ENCODE measurements around the gene RIT2.

DNA sequence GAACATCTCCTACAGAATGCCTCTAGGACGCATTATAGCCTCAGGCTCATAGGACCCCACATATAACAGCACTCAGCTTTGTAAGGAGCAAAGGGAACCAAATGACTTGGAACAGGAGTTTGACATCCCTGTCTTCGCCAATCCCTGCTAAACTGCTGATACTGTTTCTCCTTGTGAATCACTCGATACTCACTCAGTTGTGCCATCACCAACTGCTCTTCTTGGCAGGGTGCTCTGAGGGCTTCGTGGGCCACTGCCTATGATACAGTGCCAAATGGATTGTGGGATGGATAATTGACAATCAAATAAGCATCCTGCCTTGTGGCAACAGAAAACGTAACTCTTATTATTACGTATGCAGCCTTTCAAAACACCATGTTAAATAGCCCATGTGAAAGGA, 396.3 kb downstream of the RIT2 start:
- TF ChIP-seq, protein P1, sequence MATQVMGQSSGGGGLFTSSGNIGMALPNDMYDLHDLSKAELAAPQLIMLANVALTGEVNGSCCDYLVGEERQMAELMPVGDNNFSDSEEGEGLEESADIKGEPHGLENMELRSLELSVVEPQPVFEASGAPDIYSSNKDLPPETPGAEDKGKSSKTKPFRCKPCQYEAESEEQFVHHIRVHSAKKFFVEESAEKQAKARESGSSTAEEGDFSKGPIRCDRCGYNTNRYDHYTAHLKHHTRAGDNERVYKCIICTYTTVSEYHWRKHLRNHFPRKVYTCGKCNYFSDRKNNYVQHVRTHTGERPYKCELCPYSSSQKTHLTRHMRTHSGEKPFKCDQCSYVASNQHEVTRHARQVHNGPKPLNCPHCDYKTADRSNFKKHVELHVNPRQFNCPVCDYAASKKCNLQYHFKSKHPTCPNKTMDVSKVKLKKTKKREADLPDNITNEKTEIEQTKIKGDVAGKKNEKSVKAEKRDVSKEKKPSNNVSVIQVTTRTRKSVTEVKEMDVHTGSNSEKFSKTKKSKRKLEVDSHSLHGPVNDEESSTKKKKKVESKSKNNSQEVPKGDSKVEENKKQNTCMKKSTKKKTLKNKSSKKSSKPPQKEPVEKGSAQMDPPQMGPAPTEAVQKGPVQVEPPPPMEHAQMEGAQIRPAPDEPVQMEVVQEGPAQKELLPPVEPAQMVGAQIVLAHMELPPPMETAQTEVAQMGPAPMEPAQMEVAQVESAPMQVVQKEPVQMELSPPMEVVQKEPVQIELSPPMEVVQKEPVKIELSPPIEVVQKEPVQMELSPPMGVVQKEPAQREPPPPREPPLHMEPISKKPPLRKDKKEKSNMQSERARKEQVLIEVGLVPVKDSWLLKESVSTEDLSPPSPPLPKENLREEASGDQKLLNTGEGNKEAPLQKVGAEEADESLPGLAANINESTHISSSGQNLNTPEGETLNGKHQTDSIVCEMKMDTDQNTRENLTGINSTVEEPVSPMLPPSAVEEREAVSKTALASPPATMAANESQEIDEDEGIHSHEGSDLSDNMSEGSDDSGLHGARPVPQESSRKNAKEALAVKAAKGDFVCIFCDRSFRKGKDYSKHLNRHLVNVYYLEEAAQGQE (IDR thresholded peaks at IDR 0.05; ENCODE audit: low read depth, low read length) = no peak
- TF ChIP-seq RAD21 (IDR thresholded peaks at IDR 0.05; ENCODE audit: low read length) (no peak), GATA2 (CRISPR knock-in tag; IDR thresholded peaks at IDR 0.05) (no peak), RFX5 (IDR thresholded peaks at IDR 0.05; ENCODE audit: low read length) (no peak), RXRA (IDR thresholded peaks at IDR 0.05; ENCODE audit: borderline replicate concordance, low read depth) (no peak), GABPA (IDR thresholded peaks at IDR 0.05; ENCODE audit: low read depth) (no peak), SMC3 (IDR thresholded peaks at IDR 0.05; ENCODE audit: low read depth, low read length) (no peak), FOXJ3 (CRISPR knock-in tag; IDR thresholded peaks at IDR 0.05) (no peak), POLR2AphosphoS5 (IDR thresholded peaks at IDR 0.05; ENCODE audit: low read depth, low read length) (no peak), FOSL2 (IDR thresholded peaks at IDR 0.05; ENCODE audit: borderline replicate concordance, low read depth) (no peak)
- TF ChIP-seq, protein P2, sequence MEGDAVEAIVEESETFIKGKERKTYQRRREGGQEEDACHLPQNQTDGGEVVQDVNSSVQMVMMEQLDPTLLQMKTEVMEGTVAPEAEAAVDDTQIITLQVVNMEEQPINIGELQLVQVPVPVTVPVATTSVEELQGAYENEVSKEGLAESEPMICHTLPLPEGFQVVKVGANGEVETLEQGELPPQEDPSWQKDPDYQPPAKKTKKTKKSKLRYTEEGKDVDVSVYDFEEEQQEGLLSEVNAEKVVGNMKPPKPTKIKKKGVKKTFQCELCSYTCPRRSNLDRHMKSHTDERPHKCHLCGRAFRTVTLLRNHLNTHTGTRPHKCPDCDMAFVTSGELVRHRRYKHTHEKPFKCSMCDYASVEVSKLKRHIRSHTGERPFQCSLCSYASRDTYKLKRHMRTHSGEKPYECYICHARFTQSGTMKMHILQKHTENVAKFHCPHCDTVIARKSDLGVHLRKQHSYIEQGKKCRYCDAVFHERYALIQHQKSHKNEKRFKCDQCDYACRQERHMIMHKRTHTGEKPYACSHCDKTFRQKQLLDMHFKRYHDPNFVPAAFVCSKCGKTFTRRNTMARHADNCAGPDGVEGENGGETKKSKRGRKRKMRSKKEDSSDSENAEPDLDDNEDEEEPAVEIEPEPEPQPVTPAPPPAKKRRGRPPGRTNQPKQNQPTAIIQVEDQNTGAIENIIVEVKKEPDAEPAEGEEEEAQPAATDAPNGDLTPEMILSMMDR (IDR thresholded peaks at IDR 0.05) = no peak
- TF ChIP-seq, protein P3, sequence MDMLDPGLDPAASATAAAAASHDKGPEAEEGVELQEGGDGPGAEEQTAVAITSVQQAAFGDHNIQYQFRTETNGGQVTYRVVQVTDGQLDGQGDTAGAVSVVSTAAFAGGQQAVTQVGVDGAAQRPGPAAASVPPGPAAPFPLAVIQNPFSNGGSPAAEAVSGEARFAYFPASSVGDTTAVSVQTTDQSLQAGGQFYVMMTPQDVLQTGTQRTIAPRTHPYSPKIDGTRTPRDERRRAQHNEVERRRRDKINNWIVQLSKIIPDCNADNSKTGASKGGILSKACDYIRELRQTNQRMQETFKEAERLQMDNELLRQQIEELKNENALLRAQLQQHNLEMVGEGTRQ (IDR thresholded peaks at IDR 0.05; ENCODE audit: borderline replicate concordance, low read depth, low read length) = no peak
